Mammary epithelial cell (primary cell): ENCODE results near the gene TAB2.

ENCODE experiments used
- EZH2 ChIP-seq: IDR thresholded peaks from 2 replicates; pipeline ENCODE4 v1.6.1; 2012; ENCODE audit warnings: low read length, inconsistent platforms, borderline replicate concordance
- TF ChIP-seq, protein P1 (sequence below), 2 donors: IDR thresholded peaks in 1 of 2; conservative IDR thresholded peaks in 1 of 2; 2 replicates each; pipeline ENCODE4 v1.5.1; 2011 to 2012; ENCODE audit warnings: inconsistent platforms in 2 of 2, low read length in 2 of 2, mild to moderate bottlenecking in 2 of 2, control low read depth in 1 of 2, low read depth in 1 of 2; ENCODE audit not compliant: insufficient read depth in 1 of 2; ENCODE audit errors: extremely low read depth in 1 of 2

DNA sequence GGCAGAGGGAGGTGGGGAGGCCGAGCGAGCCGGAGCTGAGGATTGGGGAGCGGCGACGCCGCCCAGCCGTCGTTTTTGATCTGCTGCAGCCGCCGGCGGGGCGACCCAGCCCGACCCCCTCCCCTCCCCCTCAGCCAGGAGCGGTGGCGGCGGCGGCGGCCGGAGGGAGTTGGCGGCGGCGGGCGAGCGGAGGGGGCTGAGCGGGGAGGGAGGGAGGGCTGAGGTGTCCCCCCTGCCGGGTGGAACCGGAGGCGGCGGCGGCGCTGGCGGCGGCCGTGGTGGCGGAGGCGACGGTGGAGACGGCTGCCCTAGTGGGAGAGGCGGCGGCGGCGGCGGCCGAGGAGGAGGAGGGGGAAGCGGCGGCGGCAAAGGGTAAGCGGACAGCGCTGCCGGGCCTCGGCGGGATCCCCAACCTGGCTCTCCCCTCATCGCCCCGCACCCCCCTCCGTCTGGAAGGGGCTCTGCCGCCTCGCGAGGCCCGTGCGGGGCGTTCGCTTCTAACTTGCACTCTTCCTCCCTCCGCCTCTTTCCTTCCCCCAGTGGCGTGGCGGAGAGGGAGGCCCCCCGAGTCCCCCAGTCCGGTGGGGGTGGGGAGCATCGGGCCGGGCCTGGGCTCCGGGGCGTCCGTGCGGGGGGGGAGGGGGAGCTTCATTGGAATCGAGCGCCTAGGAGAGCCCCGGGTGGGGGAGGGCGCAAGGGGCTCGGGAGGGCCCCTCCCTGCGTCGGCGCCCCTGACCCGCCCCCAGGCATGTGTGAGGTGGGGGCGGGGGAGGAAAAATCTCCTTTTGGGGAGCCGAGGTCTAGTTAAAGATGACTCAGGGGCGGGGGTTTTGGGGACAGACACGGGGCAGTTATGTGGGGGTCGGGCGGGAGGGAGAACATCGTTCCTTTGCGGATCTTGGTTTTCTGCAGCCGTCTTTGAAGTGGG is at the start of gene TAB2:
- TF ChIP-seq, protein P1, sequence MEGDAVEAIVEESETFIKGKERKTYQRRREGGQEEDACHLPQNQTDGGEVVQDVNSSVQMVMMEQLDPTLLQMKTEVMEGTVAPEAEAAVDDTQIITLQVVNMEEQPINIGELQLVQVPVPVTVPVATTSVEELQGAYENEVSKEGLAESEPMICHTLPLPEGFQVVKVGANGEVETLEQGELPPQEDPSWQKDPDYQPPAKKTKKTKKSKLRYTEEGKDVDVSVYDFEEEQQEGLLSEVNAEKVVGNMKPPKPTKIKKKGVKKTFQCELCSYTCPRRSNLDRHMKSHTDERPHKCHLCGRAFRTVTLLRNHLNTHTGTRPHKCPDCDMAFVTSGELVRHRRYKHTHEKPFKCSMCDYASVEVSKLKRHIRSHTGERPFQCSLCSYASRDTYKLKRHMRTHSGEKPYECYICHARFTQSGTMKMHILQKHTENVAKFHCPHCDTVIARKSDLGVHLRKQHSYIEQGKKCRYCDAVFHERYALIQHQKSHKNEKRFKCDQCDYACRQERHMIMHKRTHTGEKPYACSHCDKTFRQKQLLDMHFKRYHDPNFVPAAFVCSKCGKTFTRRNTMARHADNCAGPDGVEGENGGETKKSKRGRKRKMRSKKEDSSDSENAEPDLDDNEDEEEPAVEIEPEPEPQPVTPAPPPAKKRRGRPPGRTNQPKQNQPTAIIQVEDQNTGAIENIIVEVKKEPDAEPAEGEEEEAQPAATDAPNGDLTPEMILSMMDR (conservative IDR thresholded peaks at IDR 0.05 in 1 of 2, IDR thresholded peaks at IDR 0.05 in 1 of 2; ENCODE audit: extremely low read depth in 1 of 2, insufficient read depth in 1 of 2, low read depth in 1 of 2, low read length in 2 of 2): no peak
- no peak for TF ChIP-seq EZH2
